Measurements from ENCODE around the gene SHMT2.

Gene SHMT2

GRCh38 chr12:57223191-57224165, 6.0 kb upstream of the SHMT2 start:
- H3K4me3 ChIP-seq (ENCODE audit: low read length), result no peak overlapping the region
- no peak for TF ChIP-seq ZNF274 (IDR thresholded peaks at IDR 0.05; ENCODE audit: low read depth, low read length)

- no peak overlapping the region for H3K4me3 ChIP-seq (ENCODE audit: low read length)
- no peak for TF ChIP-seq ZNF274 (IDR thresholded peaks at IDR 0.05; ENCODE audit: low read depth, low read length)
Observed at GRCh38 chr12:57224278-57224972, 5.1 kb upstream of the SHMT2 start.

- no peak overlapping the region for H3K4me3 ChIP-seq (ENCODE audit: low read length)
Observed at GRCh38 chr12:57224973-57225679, 4.4 kb upstream of the SHMT2 start.

GRCh38 chr12:57225680-57226210, 3.8 kb upstream of the SHMT2 start:
- TF ChIP-seq ZNF274 (IDR thresholded peaks at IDR 0.05; ENCODE audit: low read depth, low read length), result no peak
- no peak overlapping the region for H3K4me3 ChIP-seq (ENCODE audit: low read length)

More at GRCh38 chr12:57224973-57225679, 4.4 kb upstream of the SHMT2 start:
- no peak for TF ChIP-seq ZNF274 (IDR thresholded peaks at IDR 0.05; ENCODE audit: low read depth, low read length)

- TF ChIP-seq ZNF274 (IDR thresholded peaks at IDR 0.05; ENCODE audit: low read depth, low read length), result no peak
- no peak overlapping the region; the same call in 1 of the 2 replicates for H3K4me3 ChIP-seq (ENCODE audit: low read length)
Observed at GRCh38 chr12:57226588-57227314, 2.8 kb upstream of the SHMT2 start.

GRCh38 chr12:57227315-57228115, 2.0 kb upstream of the SHMT2 start:
- TF ChIP-seq ZNF274 (IDR thresholded peaks at IDR 0.05; ENCODE audit: low read depth, low read length), result no peak
- H3K4me3 ChIP-seq (ENCODE audit: low read length), result no peak overlapping the region; the same call in 1 of the 2 replicates

GRCh38 chr12:57229046-57229633, 371 bp upstream of the SHMT2 start:
- H3K4me3 ChIP-seq (ENCODE audit: low read length), result peak overlapping the region; percentile 84; the same call in 1 of the 2 replicates
- no peak for TF ChIP-seq ZNF274 (IDR thresholded peaks at IDR 0.05; ENCODE audit: low read depth, low read length)

DNA sequence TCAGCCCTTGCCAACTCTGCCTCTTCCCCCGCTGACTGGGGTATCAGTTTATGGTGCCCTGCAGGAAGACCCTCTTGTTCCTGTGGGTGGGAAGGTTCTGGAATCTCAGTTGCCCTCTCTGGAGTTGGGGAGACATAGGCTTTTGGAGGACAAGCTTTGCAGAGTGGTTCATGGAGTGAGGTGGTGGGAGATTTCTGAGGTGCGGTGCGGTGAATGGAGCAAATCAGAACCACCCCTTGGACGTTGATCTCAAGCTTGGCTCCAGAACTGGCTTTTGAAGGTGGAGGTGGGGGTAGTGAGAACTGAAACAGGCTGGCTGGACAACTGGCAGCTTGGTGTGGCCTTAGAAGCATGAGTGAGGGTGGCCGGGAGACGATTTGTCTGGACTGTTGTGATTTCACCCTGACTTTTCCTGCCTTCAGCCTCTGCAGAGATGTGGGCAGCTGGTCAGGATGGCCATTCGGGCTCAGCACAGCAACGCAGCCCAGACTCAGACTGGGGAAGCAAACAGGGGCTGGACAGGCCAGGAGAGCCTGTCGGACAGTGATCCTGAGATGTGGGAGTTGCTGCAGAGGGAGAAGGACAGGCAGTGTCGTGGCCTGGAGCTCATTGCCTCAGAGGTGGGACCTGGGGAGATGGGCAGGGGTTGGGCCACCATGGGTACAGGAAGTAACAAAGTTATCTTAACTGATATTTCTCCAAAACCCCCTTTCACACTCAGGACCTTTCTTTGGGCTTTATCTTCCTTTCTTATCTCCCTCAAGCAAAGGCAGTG, 1.1 kb downstream of the SHMT2 start:
- no peak for TF ChIP-seq ZNF274 (IDR thresholded peaks at IDR 0.05; ENCODE audit: low read depth, low read length)
- H3K4me3 ChIP-seq (ENCODE audit: low read length), result peak overlapping the region; percentile 84

DNA sequence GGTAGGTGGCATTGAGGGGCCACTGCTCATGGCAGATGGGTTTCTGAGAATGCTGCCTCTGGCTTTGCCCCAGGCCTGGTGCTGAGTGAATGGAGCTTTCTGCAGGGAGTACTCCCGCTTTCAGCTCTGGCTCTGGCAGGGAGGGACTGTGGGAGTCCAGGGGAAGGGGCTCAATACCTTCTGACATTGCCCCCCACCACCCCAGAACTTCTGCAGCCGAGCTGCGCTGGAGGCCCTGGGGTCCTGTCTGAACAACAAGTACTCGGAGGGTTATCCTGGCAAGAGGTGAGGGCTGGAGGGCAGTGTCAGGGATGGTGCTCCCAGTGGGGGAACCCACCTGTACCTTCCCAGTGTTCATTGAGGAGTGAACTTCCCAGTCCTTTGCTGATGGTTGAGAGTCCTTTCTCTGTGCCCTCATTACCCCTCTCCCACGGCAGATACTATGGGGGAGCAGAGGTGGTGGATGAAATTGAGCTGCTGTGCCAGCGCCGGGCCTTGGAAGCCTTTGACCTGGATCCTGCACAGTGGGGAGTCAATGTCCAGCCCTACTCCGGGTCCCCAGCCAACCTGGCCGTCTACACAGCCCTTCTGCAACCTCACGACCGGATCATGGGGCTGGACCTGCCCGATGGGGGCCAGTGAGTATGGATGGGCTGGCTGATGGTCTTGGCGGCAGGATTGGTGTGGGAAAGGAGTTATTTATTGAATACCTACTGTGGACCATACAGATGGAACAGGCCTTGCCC, 1.9 kb downstream of the SHMT2 start:
- TF ChIP-seq ZNF274 (IDR thresholded peaks at IDR 0.05; ENCODE audit: low read depth, low read length), result no peak
- H3K4me3 ChIP-seq (ENCODE audit: low read length), result peak overlapping the region; percentile 84; the same call in 1 of the 2 replicates

- H3K4me3 ChIP-seq (ENCODE audit: low read length), result no peak overlapping the region
- no peak for TF ChIP-seq ZNF274 (IDR thresholded peaks at IDR 0.05; ENCODE audit: low read depth, low read length)
Observed at GRCh38 chr12:57232156-57232756, 2.7 kb downstream of the SHMT2 start.
